Tibial artery (tissue), 4 donors: ENCODE measurements around the gene SYTL5.

ENCODE experiments used
- DNase-seq, 2 donors: peaks; one replicate each; pipeline ENCODE4 v3.0.0-alpha.2; 2019
- H3K27ac ChIP-seq, 2 donors: fragments of 200-600 bp; sonication (generic) in 1 of 2; 1 replicate in 1 of 2; 2 replicates in 1 of 2; pipeline ENCODE4 v1.5.1; 2018 to 2019; ENCODE audit warnings: mild to moderate bottlenecking in 1 of 2
- H3K27me3 ChIP-seq, 2 donors: fragments of 200-600 bp; sonication (generic) in 1 of 2; one replicate each; pipeline versions ENCODE4 v1.5.1 to v1.6.0; 2016 to 2019
- H3K36me3 ChIP-seq, 3 donors: fragments of 200-600 bp; sonication (generic) in 2 of 3; one replicate each; pipeline ENCODE4 v1.5.1; 2016 to 2019; ENCODE audit warnings: mild to moderate bottlenecking in 2 of 3
- H3K4me1 ChIP-seq, 4 donors: fragments of 200-600 bp; sonication (generic) in 2 of 4; 1 replicate in 3 of 4; 2 replicates in 1 of 4; pipeline ENCODE4 v1.5.1; 2016 to 2019
- H3K4me3 ChIP-seq, 2 donors: fragments of 200-600 bp; sonication (generic) in 1 of 2; 1 replicate in 1 of 2; 2 replicates in 1 of 2; pipeline ENCODE4 v1.5.1; 2018 to 2019; ENCODE audit warnings: mild to moderate bottlenecking in 2 of 2
- H3K9me3 ChIP-seq, 3 donors: fragments of 200-600 bp; sonication (generic) in 1 of 3; one replicate each; pipeline ENCODE4 v1.5.1; 2016 to 2019
- CTCF ChIP-seq, 2 experiments: fragments of 200-600 bp in 1 of 2; fragments of 450-650 bp in 1 of 2; IDR thresholded peaks; one replicate each; pipeline ENCODE4 v1.5.1; 2017 to 2019; ENCODE audit warnings: antibody characterized with exemption in 2 of 2, mild to moderate bottlenecking in 1 of 2, moderate library complexity in 1 of 2
- intact Hi-C: fragments of 100-400 bp; cut with DNase I; formaldehyde crosslinking; loops from one replicate; pipeline ENCODE4 v1.15.0; 2023; ENCODE audit warnings: low total_unique reads

SYTL5 gene

GRCh38 chrX:38156838-38157237 lies 150.5 kb downstream of the SYTL5 start:
- no peak for TF ChIP-seq CTCF (IDR thresholded peaks at IDR 0.05)
- intact Hi-C loops: no loop called here

DNA sequence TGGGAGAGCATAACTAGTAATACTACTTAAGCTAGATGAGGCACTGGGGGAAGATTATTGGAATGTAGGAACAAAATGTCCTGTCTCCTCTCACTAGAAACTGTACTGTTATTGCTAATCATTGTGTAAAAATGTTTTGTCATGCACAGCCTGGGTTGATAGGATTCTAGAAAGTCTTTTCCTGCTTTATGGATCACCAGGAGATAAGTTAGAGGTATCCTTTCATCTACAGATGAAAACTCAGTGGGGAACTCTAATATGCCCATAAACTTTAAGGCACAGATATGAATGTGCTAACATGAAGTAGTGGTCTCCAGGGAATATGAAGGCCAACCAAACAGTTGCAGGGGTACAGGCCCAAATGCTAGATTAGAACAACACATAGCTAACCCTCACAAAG lies 156.8 kb downstream of the SYTL5 start:
- Histone ChIP-seq H3K36me3 (no peaks in the 10 kb centered on the region), H3K27me3 (no peaks in the 10 kb centered on the region), H3K9me3 (no peaks in the 10 kb centered on the region), H3K27ac (no peak overlapping the region), H3K4me1 (no peaks in the 10 kb centered on the region), H3K4me3 (no peak overlapping the region)
- TF ChIP-seq CTCF (IDR thresholded peaks at IDR 0.05): no peak
- intact Hi-C loops: loop anchor here (10.0 kb wide), 1 partner anchor 418 kb away; no protein-coding TSS in a partner anchor
- no peak for DNase-seq

More at GRCh38 chrX:38156838-38157237, 150.5 kb downstream of the SYTL5 start:
- Histone ChIP-seq H3K9me3 (no peaks in the 10 kb centered on the region), H3K27ac (no peak overlapping the region), H3K36me3 (no peaks in the 10 kb centered on the region), H3K27me3 (no peaks in the 10 kb centered on the region), H3K4me3 (no peak overlapping the region), H3K4me1 (peaks cover 0 to 9% (median 2%) of the 10 kb centered on the region in 4 donors)
- DNase-seq: no peak

DNA sequence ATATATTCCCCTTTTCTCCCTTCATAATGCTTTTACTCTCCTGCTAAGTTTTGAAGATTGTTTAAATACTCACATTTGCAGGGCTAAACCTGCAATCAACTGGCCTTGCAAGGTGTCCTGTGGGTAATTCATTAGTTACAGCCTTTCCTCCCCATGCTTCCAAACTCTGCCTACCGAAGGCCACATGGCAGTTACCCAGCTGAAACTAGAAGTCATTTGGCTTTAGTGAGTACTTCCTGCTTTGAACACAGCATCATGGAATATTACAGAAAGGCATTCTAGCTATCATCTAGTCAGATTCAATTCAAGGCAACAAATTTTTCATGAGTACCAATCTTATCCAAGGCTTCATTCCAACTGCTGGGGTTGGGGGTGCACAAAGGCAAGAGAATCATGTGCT lies 158.7 kb downstream of the SYTL5 start:
- no peak overlapping the region for H3K27ac ChIP-seq
- intact Hi-C loops: loop anchor here (10.0 kb wide), 1 partner anchor 420 kb away; no protein-coding TSS in a partner anchor
- no peak for TF ChIP-seq CTCF (IDR thresholded peaks at IDR 0.05)
- H3K4me3 ChIP-seq: no peak overlapping the region
- H3K9me3 ChIP-seq: no peaks in the 10 kb centered on the region
- no peaks in the 10 kb centered on the region for H3K4me1 ChIP-seq
- no peak for DNase-seq
- no peaks in the 10 kb centered on the region for H3K27me3 ChIP-seq
- no peaks in the 10 kb centered on the region for H3K36me3 ChIP-seq

DNA sequence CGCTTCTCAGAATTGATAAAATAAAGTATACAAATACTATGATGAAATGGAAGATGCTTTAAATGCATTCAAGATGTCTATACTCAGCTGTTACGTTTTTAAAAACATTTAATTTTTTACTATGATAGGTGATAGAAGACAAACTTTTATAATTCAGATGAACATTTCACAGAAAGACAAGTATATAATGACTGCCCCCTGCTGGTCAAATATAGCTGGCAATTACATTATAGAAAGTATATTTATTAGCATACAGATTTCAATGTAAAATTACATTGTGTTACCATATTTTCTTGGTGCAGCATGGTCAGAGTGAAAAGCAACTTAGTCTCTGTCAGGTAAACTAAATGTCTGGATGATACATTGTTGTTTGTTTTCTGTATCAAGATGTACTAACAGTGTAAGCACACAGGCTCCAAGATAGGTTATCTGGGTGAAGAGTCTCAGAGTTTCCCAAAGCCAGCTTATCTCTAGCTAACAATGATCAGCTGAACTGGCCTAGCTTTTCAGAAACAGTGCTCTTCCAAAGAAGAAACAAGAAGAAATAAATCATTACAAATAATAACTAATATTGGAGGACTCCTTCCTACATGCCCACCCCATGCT lies 160.2 kb downstream of the SYTL5 start:
- Histone ChIP-seq H3K27me3 (no peaks in the 10 kb centered on the region), H3K4me3 (no peak overlapping the region), H3K36me3 (no peaks in the 10 kb centered on the region), H3K4me1 (no peaks in the 10 kb centered on the region), H3K9me3 (no peaks in the 10 kb centered on the region), H3K27ac (no peak overlapping the region)
- DNase-seq: no peak
- peak; percentile 43 to 48 for TF ChIP-seq CTCF (IDR thresholded peaks at IDR 0.05)
- intact Hi-C loops: loop anchor here (10.0 kb wide), 1 partner anchor 422 kb away; no protein-coding TSS in a partner anchor

GRCh38 chrX:38170556-38170955 lies 164.2 kb downstream of the SYTL5 start:
- no peak overlapping the region for H3K27ac ChIP-seq
- no peak overlapping the region for H3K4me3 ChIP-seq
- intact Hi-C loops: loop anchor here (5.0 kb wide), 1 partner anchor 243 kb away; no protein-coding TSS in a partner anchor
- H3K4me1 ChIP-seq: no peaks in the 10 kb centered on the region
- no peak for DNase-seq
- H3K9me3 ChIP-seq: no peaks in the 10 kb centered on the region
- H3K27me3 ChIP-seq: no peaks in the 10 kb centered on the region
- H3K36me3 ChIP-seq: no peaks in the 10 kb centered on the region
- TF ChIP-seq CTCF (IDR thresholded peaks at IDR 0.05): no peak
